ENCODE results near the gene TMEM212. TPM values are rescaled to one million over a fixed set of nuclear protein-coding genes. Genes with fewer than 3 reads are reported as not detected.

Gene TMEM212
- total and polyA plus RNA-seq, 7 donors = not detected

GRCh38 chr3:171846597-171846996 is 3.4 kb downstream of the TMEM212 start:
- TF ChIP-seq CTCF (IDR thresholded peaks at IDR 0.05) (no peak), POLR2A (IDR thresholded peaks at IDR 0.05) (no peak), POLR2AphosphoS5 (IDR thresholded peaks at IDR 0.05) (no peak), EP300 (IDR thresholded peaks at IDR 0.05) (no peak)
- H3K4me3 ChIP-seq = no peak overlapping the region
- WGBS, 2 donors = 64 to 76% methylated on average over 2 of the region's 2 CpGs
- intact Hi-C loops (cut with DNase I) = no loop called here
- H3K4me1 ChIP-seq = peaks cover 0 to 20% (median 3%) of the 10 kb centered on the region in 4 donors
- H3K36me3 ChIP-seq = no peaks in the 10 kb centered on the region
- no peak for DNase-seq
- no peaks in the 10 kb centered on the region for H3K9me3 ChIP-seq
- H3K27ac ChIP-seq = no peak overlapping the region
- H3K27me3 ChIP-seq = no peaks in the 10 kb centered on the region

GRCh38 chr3:171847133-171847532 is 4.0 kb downstream of the TMEM212 start:
- Histone ChIP-seq H3K27me3 (no peaks in the 10 kb centered on the region), H3K9me3 (no peaks in the 10 kb centered on the region), H3K4me3 (no peak overlapping the region), H3K36me3 (no peaks in the 10 kb centered on the region), H3K27ac (no peak overlapping the region), H3K4me1 (peaks cover 0 to 14% (median under 1%) of the 10 kb centered on the region in 4 donors)
- no peak for DNase-seq
- intact Hi-C loops (cut with DNase I) = no loop called here
- WGBS, 2 donors = 90 to 94% methylated on average over 6 of the region's 6 CpGs
- TF ChIP-seq CTCF (IDR thresholded peaks at IDR 0.05) (no peak), POLR2A (IDR thresholded peaks at IDR 0.05) (no peak), EP300 (IDR thresholded peaks at IDR 0.05) (no peak)

- TF ChIP-seq EP300 (IDR thresholded peaks at IDR 0.05) = no peak
- no peak for TF ChIP-seq POLR2AphosphoS5 (IDR thresholded peaks at IDR 0.05)
- no peak for TF ChIP-seq POLR2A (IDR thresholded peaks at IDR 0.05)
- TF ChIP-seq CTCF (IDR thresholded peaks at IDR 0.05) = no peak
- no peak overlapping the region for H3K4me3 ChIP-seq
Observed at GRCh38 chr3:171847595-171848259, 4.6 kb downstream of the TMEM212 start.

GRCh38 chr3:171849617-171850319 is 6.6 kb downstream of the TMEM212 start:
- WGBS, 2 donors = 86 to 89% methylated on average over 6 of the region's 6 CpGs
- TF ChIP-seq EP300 (IDR thresholded peaks at IDR 0.05) (no peak), POLR2AphosphoS5 (IDR thresholded peaks at IDR 0.05) (no peak), CTCF (IDR thresholded peaks at IDR 0.05) (no peak), POLR2A (IDR thresholded peaks at IDR 0.05) (no peak)
- H3K36me3 ChIP-seq = no peaks in the 10 kb centered on the region
- intact Hi-C loops (cut with DNase I) = no loop called here
- H3K4me3 ChIP-seq = no peak overlapping the region
- peaks cover 0 to 3% (median 0%) of the 10 kb centered on the region in 4 donors for H3K9me3 ChIP-seq
- no peak overlapping the region for H3K27ac ChIP-seq
- H3K4me1 ChIP-seq = no peaks in the 10 kb centered on the region
- no peaks in the 10 kb centered on the region for H3K27me3 ChIP-seq
- DNase-seq = no peak

More at GRCh38 chr3:171847595-171848259, 4.6 kb downstream of the TMEM212 start:
- H3K27me3 ChIP-seq = no peaks in the 10 kb centered on the region
- DNase-seq = no peak
- peaks cover 0 to 8% (median 0%) of the 10 kb centered on the region in 4 donors for H3K4me1 ChIP-seq
- no peaks in the 10 kb centered on the region for H3K36me3 ChIP-seq
- no peaks in the 10 kb centered on the region for H3K9me3 ChIP-seq
- no peak overlapping the region for H3K27ac ChIP-seq
- intact Hi-C loops (cut with DNase I) = no loop called here
- WGBS, 2 donors = 75 to 90% methylated on average over 3 of the region's 3 CpGs

All from sigmoid colon (tissue), 7 donors.